ENCODE results near the gene LCN12. TPM values are rescaled to one million over a fixed set of nuclear protein-coding genes. Genes with fewer than 3 reads are reported as not detected.

Gene LCN12
- total and polyA plus RNA-seq, 4 donors, result 0.20 to 7.4 (median 5.3) TPM

Other genes starting within 250 kb of the LCN12 start
Only the 30 nearest of the 33 such genes appear.
- not detected for gene LCN10, start 209.3 kb upstream of the LCN12 start, total RNA-seq
- gene LCN10, start 209.3 kb upstream of the LCN12 start, polyA plus RNA-seq (ENCODE audit: insufficient read length in 2 of 2), result not detected
- not detected for gene LCN6, start 203.7 kb upstream of the LCN12 start, total RNA-seq
- gene LCN6, start 203.7 kb upstream of the LCN12 start, polyA plus RNA-seq (ENCODE audit: insufficient read length in 2 of 2), result not detected
- not detected for gene LCN8, start 194.0 kb upstream of the LCN12 start, total RNA-seq
- gene LCN8, start 194.0 kb upstream of the LCN12 start, polyA plus RNA-seq (ENCODE audit: insufficient read length in 2 of 2), result not detected
- not detected for gene LCN15, start 187.8 kb upstream of the LCN12 start, total RNA-seq
- gene LCN15, start 187.8 kb upstream of the LCN12 start, polyA plus RNA-seq (ENCODE audit: insufficient read length in 2 of 2), result under 1 TPM in 1 of 2 donors, not detected in 1; 0.14 TPM
- 10 to 100 TPM; 38.9 to 76.9 TPM for gene TMEM141, start 160.9 kb upstream of the LCN12 start, total RNA-seq
- 10 to 100 TPM; 51.7 to 55.4 TPM for gene TMEM141, start 160.9 kb upstream of the LCN12 start, polyA plus RNA-seq (ENCODE audit: insufficient read length in 2 of 2)
- gene CCDC183, start 155.9 kb upstream of the LCN12 start, total RNA-seq, result 1 to 10 TPM in 1 of 2 donors, under 1 TPM in 1; 0.89 to 3.0 TPM
- gene CCDC183, start 155.9 kb upstream of the LCN12 start, polyA plus RNA-seq (ENCODE audit: insufficient read length in 2 of 2), result 1 to 10 TPM; 3.4 to 7.2 TPM
- 10 to 100 TPM; 34.8 to 49.1 TPM for gene RABL6, start 144.3 kb upstream of the LCN12 start, total RNA-seq
- gene RABL6, start 144.3 kb upstream of the LCN12 start, polyA plus RNA-seq (ENCODE audit: insufficient read length in 2 of 2), result 10 to 100 TPM; 86.3 to 93.5 TPM
- 1 to 10 TPM; 1.2 to 2.2 TPM for gene AJM1, start 109.8 kb upstream of the LCN12 start, total RNA-seq
- gene AJM1, start 109.8 kb upstream of the LCN12 start, polyA plus RNA-seq (ENCODE audit: insufficient read length in 2 of 2), result 10 to 100 TPM; 19.3 to 20.5 TPM
- gene PHPT1, start 102.9 kb upstream of the LCN12 start, total RNA-seq, result 100 to 1,000 TPM in 1 of 2 donors, 10 to 100 TPM in 1; 81.6 to 191 TPM
- gene PHPT1, start 102.9 kb upstream of the LCN12 start, polyA plus RNA-seq (ENCODE audit: insufficient read length in 2 of 2), result 100 to 1,000 TPM; 183 to 200 TPM
- 1 to 10 TPM; 1.6 to 9.3 TPM for gene MAMDC4, start 99.9 kb upstream of the LCN12 start, total RNA-seq
- gene MAMDC4, start 99.9 kb upstream of the LCN12 start, polyA plus RNA-seq (ENCODE audit: insufficient read length in 2 of 2), result 10 to 100 TPM; 15.2 to 15.9 TPM
- gene EDF1, start 86.0 kb upstream of the LCN12 start, total RNA-seq, result 100 to 1,000 TPM; 123 to 477 TPM
- gene EDF1, start 86.0 kb upstream of the LCN12 start, polyA plus RNA-seq (ENCODE audit: insufficient read length in 2 of 2), result 100 to 1,000 TPM; 392 to 409 TPM
- gene TRAF2, start 65.8 kb upstream of the LCN12 start, total RNA-seq, result 1 to 10 TPM; 7.4 to 7.5 TPM
- 10 to 100 TPM; 12.4 to 19.3 TPM for gene TRAF2, start 65.8 kb upstream of the LCN12 start, polyA plus RNA-seq (ENCODE audit: insufficient read length in 2 of 2)
- 10 to 100 TPM; 52.0 to 91.5 TPM for gene FBXW5, start 7.5 kb upstream of the LCN12 start, total RNA-seq
- gene FBXW5, start 7.5 kb upstream of the LCN12 start, polyA plus RNA-seq (ENCODE audit: insufficient read length in 2 of 2), result 100 to 1,000 TPM; 103 to 107 TPM
- 1 to 10 TPM in 1 of 2 donors, not detected in 1; 1.3 TPM for gene C8G, start 7.0 kb upstream of the LCN12 start, total RNA-seq
- gene C8G, start 7.0 kb upstream of the LCN12 start, polyA plus RNA-seq (ENCODE audit: insufficient read length in 2 of 2), result 1 to 10 TPM; 1.6 to 1.7 TPM
- 1,000 to 10,000 TPM in 1 of 2 donors, 100 to 1,000 TPM in 1; 697 to 6,990 TPM for gene PTGDS, start 25.2 kb downstream of the LCN12 start, total RNA-seq
- gene PTGDS, start 25.2 kb downstream of the LCN12 start, polyA plus RNA-seq (ENCODE audit: insufficient read length in 2 of 2), result 1,000 to 10,000 TPM in 1 of 2 donors, 100 to 1,000 TPM in 1; 304 to 3,209 TPM
- 10 to 100 TPM in 1 of 2 donors, 1 to 10 TPM in 1; 2.3 to 54.0 TPM for gene LCNL1, start 30.7 kb downstream of the LCN12 start, total RNA-seq
- 10 to 100 TPM in 1 of 2 donors, 1 to 10 TPM in 1; 3.8 to 25.2 TPM for gene LCNL1, start 30.7 kb downstream of the LCN12 start, polyA plus RNA-seq (ENCODE audit: insufficient read length in 2 of 2)
- 10 to 100 TPM; 15.7 to 57.5 TPM for gene PAXX, start 40.1 kb downstream of the LCN12 start, total RNA-seq
- gene PAXX, start 40.1 kb downstream of the LCN12 start, polyA plus RNA-seq (ENCODE audit: insufficient read length in 2 of 2), result 100 to 1,000 TPM in 1 of 2 donors, 10 to 100 TPM in 1; 87.9 to 108 TPM
- 1 to 10 TPM; 2.0 to 6.4 TPM for gene CLIC3, start 44.3 kb downstream of the LCN12 start, total RNA-seq
- 1 to 10 TPM in 1 of 2 donors, under 1 TPM in 1; 0.35 to 2.0 TPM for gene CLIC3, start 44.3 kb downstream of the LCN12 start, polyA plus RNA-seq (ENCODE audit: insufficient read length in 2 of 2)
- gene ABCA2, start 76.0 kb downstream of the LCN12 start, total RNA-seq, result 10 to 100 TPM; 46.8 to 52.0 TPM
- 100 to 1,000 TPM; 139 to 151 TPM for gene ABCA2, start 76.0 kb downstream of the LCN12 start, polyA plus RNA-seq (ENCODE audit: insufficient read length in 2 of 2)
- under 1 TPM; 0.06 to 0.40 TPM for gene FUT7, start 79.8 kb downstream of the LCN12 start, total RNA-seq
- under 1 TPM; 0.51 to 0.52 TPM for gene FUT7, start 79.8 kb downstream of the LCN12 start, polyA plus RNA-seq (ENCODE audit: insufficient read length in 2 of 2)
- 10 to 100 TPM; 26.7 to 82.7 TPM for gene NPDC1, start 93.9 kb downstream of the LCN12 start, total RNA-seq
- gene NPDC1, start 93.9 kb downstream of the LCN12 start, polyA plus RNA-seq (ENCODE audit: insufficient read length in 2 of 2), result 100 to 1,000 TPM; 245 to 276 TPM
- 1 to 10 TPM; 5.7 to 7.9 TPM for gene ENTPD2, start 101.8 kb downstream of the LCN12 start, total RNA-seq
- gene ENTPD2, start 101.8 kb downstream of the LCN12 start, polyA plus RNA-seq (ENCODE audit: insufficient read length in 2 of 2), result 10 to 100 TPM; 49.1 to 50.7 TPM
- gene SAPCD2, start 118.3 kb downstream of the LCN12 start, total RNA-seq, result 10 to 100 TPM in 1 of 2 donors, 1 to 10 TPM in 1; 5.0 to 12.6 TPM
- 10 to 100 TPM; 18.4 to 19.0 TPM for gene SAPCD2, start 118.3 kb downstream of the LCN12 start, polyA plus RNA-seq (ENCODE audit: insufficient read length in 2 of 2)
- 1 to 10 TPM; 3.5 to 8.1 TPM for gene UAP1L1, start 125.2 kb downstream of the LCN12 start, total RNA-seq
- gene UAP1L1, start 125.2 kb downstream of the LCN12 start, polyA plus RNA-seq (ENCODE audit: insufficient read length in 2 of 2), result 1 to 10 TPM; 4.4 to 6.2 TPM
- gene MAN1B1, start 134.7 kb downstream of the LCN12 start, total RNA-seq, result 10 to 100 TPM; 38.3 to 61.3 TPM
- gene MAN1B1, start 134.7 kb downstream of the LCN12 start, polyA plus RNA-seq (ENCODE audit: insufficient read length in 2 of 2), result 10 to 100 TPM; 63.3 to 81.3 TPM
- 100 to 1,000 TPM in 1 of 2 donors, 10 to 100 TPM in 1; 29.8 to 101 TPM for gene DPP7, start 162.5 kb downstream of the LCN12 start, total RNA-seq
- 100 to 1,000 TPM; 127 to 144 TPM for gene DPP7, start 162.5 kb downstream of the LCN12 start, polyA plus RNA-seq (ENCODE audit: insufficient read length in 2 of 2)
- gene GRIN1, start 186.9 kb downstream of the LCN12 start, total RNA-seq, result 10 to 100 TPM; 16.2 to 99.0 TPM
- gene GRIN1, start 186.9 kb downstream of the LCN12 start, polyA plus RNA-seq (ENCODE audit: insufficient read length in 2 of 2), result 100 to 1,000 TPM; 193 to 207 TPM
- under 1 TPM; 0.30 to 0.50 TPM for gene LRRC26, start 217.8 kb downstream of the LCN12 start, total RNA-seq
- gene LRRC26, start 217.8 kb downstream of the LCN12 start, polyA plus RNA-seq (ENCODE audit: insufficient read length in 2 of 2), result 1 to 10 TPM; 1.3 to 1.9 TPM
- not detected for gene TMEM210, start 219.8 kb downstream of the LCN12 start, total RNA-seq
- under 1 TPM in 1 of 2 donors, not detected in 1; 0.42 TPM for gene TMEM210, start 219.8 kb downstream of the LCN12 start, polyA plus RNA-seq (ENCODE audit: insufficient read length in 2 of 2)
- 10 to 100 TPM; 18.4 to 30.1 TPM for gene ANAPC2, start 236.3 kb downstream of the LCN12 start, total RNA-seq
- 10 to 100 TPM; 58.2 to 69.8 TPM for gene ANAPC2, start 236.3 kb downstream of the LCN12 start, polyA plus RNA-seq (ENCODE audit: insufficient read length in 2 of 2)